ENCODE results near the gene JPH3.

GRCh38 chr16:87554754-87555427 lies 47.4 kb upstream of the JPH3 start:
- TF ChIP-seq CTCF (IDR thresholded peaks at IDR 0.05) (no peak), POLR2A (IDR thresholded peaks at IDR 0.05) (no peak)

All from testis (tissue), 2 donors.